ENCODE results near the gene MACROH2A2.
"Not testable (repeated sequence)": the region's sequence is repeated elsewhere in the genome, so short reads cannot be mapped to it uniquely, and the experiment has no call there.

MACROH2A2 gene

GRCh38 chr10:70101068-70101562 is 48.5 kb downstream of the MACROH2A2 start:
- DNase-seq (ENCODE audit: low read depth in 2 of 2, low spot score in 1 of 2), result not testable (repeated sequence)

GRCh38 chr10:70101668-70102067 is 49.0 kb downstream of the MACROH2A2 start:
- DNase-seq (ENCODE audit: low read depth in 2 of 2, low spot score in 1 of 2), result no peak

GRCh38 chr10:70106958-70107791 is 54.5 kb downstream of the MACROH2A2 start:
- DNase-seq (ENCODE audit: low read depth in 2 of 2, low spot score in 1 of 2), result no peak

- DNase-seq (ENCODE audit: low read depth in 2 of 2, low spot score in 1 of 2), result no peak
Observed at GRCh38 chr10:70109064-70109729, 56.6 kb downstream of the MACROH2A2 start.

- no peak for DNase-seq (ENCODE audit: low read depth in 2 of 2, low spot score in 1 of 2)
Observed at GRCh38 chr10:70111496-70111895, 58.9 kb downstream of the MACROH2A2 start.

- DNase-seq (ENCODE audit: low read depth in 2 of 2, low spot score in 1 of 2), result no peak
Observed at GRCh38 chr10:70112071-70112470, 59.4 kb downstream of the MACROH2A2 start.

- DNase-seq (ENCODE audit: low read depth in 2 of 2, low spot score in 1 of 2), result no peak
Observed at GRCh38 chr10:70114902-70115301, 62.3 kb downstream of the MACROH2A2 start.

GRCh38 chr10:70115948-70116682 is 63.5 kb downstream of the MACROH2A2 start:
- peak; percentile 23 to 29 for DNase-seq (ENCODE audit: low read depth in 2 of 2, low spot score in 1 of 2)

- no peak for DNase-seq (ENCODE audit: low read depth in 2 of 2, low spot score in 1 of 2)
Observed at GRCh38 chr10:70117646-70118045, 65.0 kb downstream of the MACROH2A2 start.

GRCh38 chr10:70118196-70118595 is 65.5 kb downstream of the MACROH2A2 start:
- DNase-seq (ENCODE audit: low read depth in 2 of 2, low spot score in 1 of 2), result no peak

- no peak for DNase-seq (ENCODE audit: low read depth in 2 of 2, low spot score in 1 of 2)
Observed at GRCh38 chr10:70119197-70119596, 66.6 kb downstream of the MACROH2A2 start.

GRCh38 chr10:70119623-70120022 is 67.0 kb downstream of the MACROH2A2 start:
- DNase-seq (ENCODE audit: low read depth in 2 of 2, low spot score in 1 of 2), result no peak

- no peak for DNase-seq (ENCODE audit: low read depth in 2 of 2, low spot score in 1 of 2)
Observed at GRCh38 chr10:70120417-70120816, 67.8 kb downstream of the MACROH2A2 start.

GRCh38 chr10:70121281-70121949 is 68.8 kb downstream of the MACROH2A2 start:
- no peak for DNase-seq (ENCODE audit: low read depth in 2 of 2, low spot score in 1 of 2)

- no peak for DNase-seq (ENCODE audit: low read depth in 2 of 2, low spot score in 1 of 2)
Observed at GRCh38 chr10:70122742-70123141, 70.1 kb downstream of the MACROH2A2 start.

GRCh38 chr10:70123166-70123565 is 70.5 kb downstream of the MACROH2A2 start:
- not testable (repeated sequence) for DNase-seq (ENCODE audit: low read depth in 2 of 2, low spot score in 1 of 2)

- DNase-seq (ENCODE audit: low read depth in 2 of 2, low spot score in 1 of 2), result no peak
Observed at GRCh38 chr10:70123817-70124216, 71.2 kb downstream of the MACROH2A2 start.

- no peak for DNase-seq (ENCODE audit: low read depth in 2 of 2, low spot score in 1 of 2)
Observed at GRCh38 chr10:70124415-70124814, 71.8 kb downstream of the MACROH2A2 start.

- no peak for DNase-seq (ENCODE audit: low read depth in 2 of 2, low spot score in 1 of 2)
Observed at GRCh38 chr10:70124918-70125317, 72.3 kb downstream of the MACROH2A2 start.

GRCh38 chr10:70125918-70126552 is 73.4 kb downstream of the MACROH2A2 start:
- no peak for DNase-seq (ENCODE audit: low read depth in 2 of 2, low spot score in 1 of 2)
